ENCODE results near the gene RER1.

Gene RER1

GRCh38 chr1:2392686-2393085, 1.0 kb downstream of the RER1 start:
- no peak for DNase-seq

- DNase-seq = no peak
Measured at GRCh38 chr1:2393471-2393877, 1.8 kb downstream of the RER1 start.

- DNase-seq = no peak
Measured at GRCh38 chr1:2394220-2394619, 2.6 kb downstream of the RER1 start.

- DNase-seq = no peak
Measured at GRCh38 chr1:2394761-2395160, 3.1 kb downstream of the RER1 start.

- DNase-seq = no peak
Measured at GRCh38 chr1:2395245-2395644, 3.6 kb downstream of the RER1 start.

- no peak for DNase-seq
Measured at GRCh38 chr1:2396059-2396458, 4.4 kb downstream of the RER1 start.

GRCh38 chr1:2396476-2396875, 4.8 kb downstream of the RER1 start:
- no peak for DNase-seq

GRCh38 chr1:2397007-2397679, 5.5 kb downstream of the RER1 start:
- DNase-seq = no peak

GRCh38 chr1:2398871-2399270, 7.2 kb downstream of the RER1 start:
- DNase-seq = no peak

GRCh38 chr1:2399890-2400575, 8.4 kb downstream of the RER1 start:
- DNase-seq = no peak

GRCh38 chr1:2400576-2400909, 8.9 kb downstream of the RER1 start:
- DNase-seq = no peak

- no peak for DNase-seq
Measured at GRCh38 chr1:2400950-2401649, 9.5 kb downstream of the RER1 start.

GRCh38 chr1:2402420-2402819, 10.8 kb downstream of the RER1 start:
- no peak for DNase-seq

- no peak for DNase-seq
Measured at GRCh38 chr1:2403273-2403672, 11.6 kb downstream of the RER1 start.

GRCh38 chr1:2404142-2404889, 12.7 kb downstream of the RER1 start:
- DNase-seq = no peak

GRCh38 chr1:2404890-2405511, 13.4 kb downstream of the RER1 start:
- DNase-seq = no peak

- no peak for DNase-seq
Measured at GRCh38 chr1:2405588-2406295, 14.1 kb downstream of the RER1 start.

- no peak for DNase-seq
Measured at GRCh38 chr1:2406451-2407041, 14.9 kb downstream of the RER1 start.

GRCh38 chr1:2407166-2407990, 15.7 kb downstream of the RER1 start:
- no peak for DNase-seq

- no peak for DNase-seq
Measured at GRCh38 chr1:2407991-2408275, 16.3 kb downstream of the RER1 start.

- no peak for DNase-seq
Measured at GRCh38 chr1:2408456-2408855, 16.8 kb downstream of the RER1 start.

Measured in NCI-H524 treated with DMSO at 0.1 percent for 48 hours (cell line).